K562 (cell line): ENCODE results near the gene CD300LB. TPM values are rescaled to one million over a fixed set of nuclear protein-coding genes. Genes with fewer than 3 reads are reported as not detected.
A peak's percentile ranks its signal among the peaks of the same experiment; 100 is the strongest.

ENCODE experiments used
- ATAC-seq: fragments of 200-7000 bp; cut with Tn5 transposase; 3 replicates; pipeline ENCODE4 v1.9.1; 2020; ENCODE audit warnings: moderate library complexity
- BruUV-seq: library from RNA; stranded (reverse); fragments of 400-500 nt; replicated peaks from 2 replicates; lab custom pipeline; 2021; lab: Mats Ljungman, UMichigan
- CTCF ChIA-PET: fragments of 300-600 bp; formaldehyde crosslinking; extraction: SDS; loops from one replicate; lab custom pipeline; 2021; ENCODE audit warnings: low intra/inter-chr PET ratio; lab: Yijun Ruan, JAX
- POLR2A ChIA-PET: fragments of 300-600, 350-650 bp; sonication (Branson Sonifier 250); formaldehyde crosslinking; extraction: SDS; loops from one replicate; lab custom pipeline; 2021; ENCODE audit warnings: antibody characterized with exemption, inconsistent platforms; lab: Yijun Ruan, JAX
- DNase-seq, 4 experiments: peaks; one replicate each; pipeline versions ENCODE4 v3.0.0 to v3.0.0-alpha.2; 2011 to 2018; ENCODE audit warnings: low spot score in 3 of 4, mixed read lengths in 3 of 4; ENCODE audit errors: extremely low read depth in 1 of 4
- FAIRE-seq: peaks from 2 replicates; lab custom pipeline; 2011; peaks lifted over from hg19 to GRCh38; lab: Jason Lieb, UNC
- H2AFZ ChIP-seq: 2 replicates; pipeline ENCODE4 v1.6.0; 2011; ENCODE audit warnings: low read depth, low read length, control low read depth, inconsistent platforms
- H3K27ac ChIP-seq: fragments of 200-600 bp; 3 replicates; pipeline ENCODE4 v1.8.0; 2011; ENCODE audit warnings: low read depth, mild to moderate bottlenecking, control low read depth, inconsistent platforms, low read length, moderate library complexity, mixed read lengths; ENCODE audit errors: extremely low read depth
- H3K27me3 ChIP-seq, 2 experiments: fragments of 300-600 bp in 1 of 2; 2 replicates in 1 of 2; 3 replicates in 1 of 2; pipeline versions ENCODE4 v1.6.0 to v1.8.0; 2011; ENCODE audit warnings: inconsistent platforms in 2 of 2, low read length in 2 of 2, mild to moderate bottlenecking in 1 of 2, mixed read lengths in 1 of 2, moderate library complexity in 1 of 2; ENCODE audit not compliant: control insufficient read depth in 2 of 2, insufficient read depth in 2 of 2
- H3K36me3 ChIP-seq: fragments of 300-600 bp; 3 replicates; pipeline ENCODE4 v1.8.0; 2011; ENCODE audit warnings: mild to moderate bottlenecking, low read length, inconsistent platforms; ENCODE audit not compliant: control insufficient read depth, insufficient read depth
- H3K4me1 ChIP-seq, 2 experiments: fragments of 200-600 bp in 1 of 2; replicated peaks in 1 of 2; 2 replicates in 1 of 2; 3 replicates in 1 of 2; pipeline versions ENCODE4 v1.5.1 to v1.8.0; 2011; ENCODE audit warnings: inconsistent platforms in 2 of 2, low read length in 2 of 2, mild to moderate bottlenecking in 1 of 2, mixed read lengths in 1 of 2, moderate library complexity in 1 of 2; ENCODE audit not compliant: control insufficient read depth in 2 of 2, insufficient read depth in 2 of 2
- H3K4me2 ChIP-seq: 2 replicates; pipeline ENCODE4 v1.6.1; 2011; ENCODE audit warnings: low read length, control low read depth, inconsistent platforms, mixed read lengths; ENCODE audit not compliant: insufficient read depth
- H3K4me3 ChIP-seq: fragments of 200-600 bp; sonication (generic), shearing (Covaris generic); 2 replicates; pipeline ENCODE4 v1.5.1; 2016; ENCODE audit warnings: control low read depth, inconsistent platforms
- H3K79me2 ChIP-seq: fragments of 200-600 bp; 3 replicates; pipeline ENCODE4 v1.8.0; 2011; ENCODE audit warnings: low read length, inconsistent platforms; ENCODE audit not compliant: control insufficient read depth, insufficient read depth
- H3K9ac ChIP-seq, 2 experiments: 2 replicates each; pipeline versions ENCODE4 v1.6.0 to v1.6.1; 2011; ENCODE audit warnings: low read depth in 2 of 2, low read length in 2 of 2, control low read depth in 1 of 2, inconsistent platforms in 1 of 2, mild to moderate bottlenecking in 1 of 2, mixed read lengths in 1 of 2; ENCODE audit not compliant: insufficient read depth in 1 of 2
- H3K9me1 ChIP-seq: one replicate; pipeline ENCODE4 v1.6.0; 2011; ENCODE audit warnings: inconsistent platforms, mild to moderate bottlenecking, low read length, moderate library complexity; ENCODE audit not compliant: control insufficient read depth, insufficient read depth
- H3K9me3 ChIP-seq: replicated peaks from 2 replicates; pipeline ENCODE4 v1.5.1; 2011; ENCODE audit warnings: low read depth, low read length, inconsistent platforms; ENCODE audit not compliant: control insufficient read depth, insufficient read depth
- H4K20me1 ChIP-seq: replicated peaks from 2 replicates; pipeline ENCODE4 v1.6.1; 2011; ENCODE audit warnings: low read length, inconsistent platforms, mixed read lengths; ENCODE audit not compliant: control insufficient read depth, insufficient read depth
- GABPA ChIP-seq: fragments of 200-800 bp; sonication (Bioruptor generic); conservative IDR thresholded peaks from 2 replicates; pipeline ENCODE4 v1.6.1; 2016; ENCODE audit warnings: low read depth, missing genetic modification characterization, missing compliant biosample characterization
- ILK ChIP-seq: fragments of 450-650 bp; IDR thresholded peaks from 2 replicates; pipeline ENCODE4 v1.6.1; 2016; ENCODE audit warnings: missing genetic modification characterization, low read depth, mild to moderate bottlenecking, missing compliant biosample characterization, moderate library complexity, borderline replicate concordance
- NR2C1 ChIP-seq, 2 experiments: fragments of 450-650 bp; IDR thresholded peaks; 2 replicates each; pipeline ENCODE4 v1.6.1; 2017; ENCODE audit warnings: mild to moderate bottlenecking in 2 of 2, antibody characterized with exemption in 1 of 2, inconsistent platforms in 1 of 2, missing compliant biosample characterization in 1 of 2, missing genetic modification characterization in 1 of 2
- NR2C2 ChIP-seq, 2 experiments: fragments of 200-800 bp in 1 of 2; sonication (Bioruptor generic) in 1 of 2; sonication (generic) in 1 of 2; formaldehyde crosslinking in 1 of 2; IDR thresholded peaks; 2 replicates each; pipeline versions ENCODE4 v1.6.1 to v1.8.0; 2016 to 2022; ENCODE audit warnings: mild to moderate bottlenecking in 1 of 2, missing compliant biosample characterization in 1 of 2, missing genetic modification characterization in 1 of 2, missing genetic modification reagents in 1 of 2
- RBM25 ChIP-seq: fragments of 200-400 bp; formaldehyde crosslinking; IDR thresholded peaks from 2 replicates; pipeline ENCODE4 v1.6.1; 2018; ENCODE audit warnings: low read length, low read depth, moderate library complexity; ENCODE audit not compliant: severe bottlenecking
- SPI1 ChIP-seq: IDR thresholded peaks from 2 replicates; pipeline ENCODE4 v1.6.1; 2011; ENCODE audit warnings: low read depth, low read length, control low read depth, borderline replicate concordance
- SRF ChIP-seq, 2 experiments: fragments of 250-450, 450-650 bp in 1 of 2; sonication (Bioruptor Pico) in 1 of 2; sonication (generic) in 1 of 2; formaldehyde crosslinking; IDR thresholded peaks; 2 replicates each; pipeline versions ENCODE4 v1.5.0 to v1.5.1; 2020 to 2022; ENCODE audit warnings: mild to moderate bottlenecking in 1 of 2, missing genetic modification reagents in 1 of 2
- ZBTB40 ChIP-seq, 2 experiments: fragments of 450-650 bp in 1 of 2; sonication (generic) in 1 of 2; formaldehyde crosslinking in 1 of 2; IDR thresholded peaks; 2 replicates each; pipeline versions ENCODE4 v1.7.1 to v1.9.0; 2016 to 2022; ENCODE audit warnings: inconsistent platforms in 1 of 2, mild to moderate bottlenecking in 1 of 2, missing genetic modification reagents in 1 of 2
- WGBS: fragments of 100-300 bp; shearing (Covaris generic); methylation state at CpG from one replicate; pipeline ENCODE4 v1.1.6; 2016; ENCODE audit warnings: low coverage, mixed read lengths; ENCODE audit not compliant: insufficient coverage; ENCODE audit errors: missing lambda C conversion rate; 5-methylcytosine and 5-hydroxymethylcytosine counted together
- in situ Hi-C: fragments of 300-500 bp; cut with MboI; formaldehyde crosslinking; loops from 4 replicates; pipeline ENCODE4 v1.15.0; 2018; ENCODE audit warnings: inconsistent platforms, mixed read lengths
- intact Hi-C: fragments of 100-400 bp; cut with micrococcal nuclease; formaldehyde crosslinking; loops from 2 replicates; pipeline ENCODE4 v1.14.2; 2022
- polyA plus RNA-seq, 8 experiments: library from polyadenylated mRNA; depleted of rRNA in 4 of 8; stranded (reverse) in 5 of 8; unstranded in 3 of 8; fragments of >200 nt; fragmentation: Nextera tagmentation in 2 of 8; fragmentation: Illumina TruSeq in 1 of 8; extraction: Ambion mirVana in 2 of 8; extraction: Trizol in 1 of 8; gene quantifications; 2 replicates each; pipeline versions ENCODE4 v1.2.1 to v1.2.3, GENCODE V29; 2011 to 2014; ENCODE audit warnings: inconsistent platforms in 1 of 8, missing spikeins in 1 of 8
- total RNA-seq, 7 experiments: library from RNA; depleted of rRNA in 6 of 7; stranded (reverse); fragments of >200 nt in 6 of 7; fragmentation: Illumina TruSeq in 2 of 7; extraction: Trizol in 2 of 7; gene quantifications; 2 replicates each; pipeline versions ENCODE4 v1.2.1 to v1.2.3, GENCODE V29; 2011 to 2021; ENCODE audit warnings: low replicate concordance in 1 of 7

Gene CD300LB
- total and polyA plus RNA-seq, 9 of the 15 experiments (the other 6 are each of a cell fraction or from before 2014, with no cell fraction given): not detected

- no peak overlapping the region for H3K9ac ChIP-seq
- no peak for ATAC-seq
- H3K9me1 ChIP-seq: peaks cover 2% of the 10 kb centered on the region
- CTCF ChIA-PET: no interaction called here
- peaks cover 11 to 44% of the 10 kb centered on the region in 2 experiments; a peak in 4 of 5 replicates for H3K27me3 ChIP-seq
- H3K79me2 ChIP-seq: no peaks in the 10 kb centered on the region
- H2AFZ ChIP-seq: no peak overlapping the region
- H3K4me2 ChIP-seq: no peak overlapping the region
- no peak overlapping the region for H3K4me3 ChIP-seq
- intact Hi-C loops: no loop called here
- 6% methylated on average over 7 of the region's 7 CpGs for WGBS
- H3K4me1 ChIP-seq: no peaks in the 10 kb centered on the region
- BruUV-seq: no TSS peak
- no peak for DNase-seq
- POLR2A ChIA-PET: interaction anchor here (0.6 to 1.0 kb wide), 3 partner anchors 10 to 23 kb away, joined by 3 to 4 read pairs (median 3); no protein-coding TSS in a partner anchor
- TF ChIP-seq NR2C2 (CRISPR knock-in tag; IDR thresholded peaks at IDR 0.05) (no peak), NR2C2 (tag; IDR thresholded peaks at IDR 0.05) (peak; percentile 40; the same call in 1 of the 2 replicates), GABPA (peak; percentile 58), SPI1 (peak; percentile 42; the same call in 1 of the 2 replicates), RBM25 (no peak), ZBTB40 (IDR thresholded peaks at IDR 0.05) (peak; percentile 63; the same call in 1 of the 2 replicates), ZBTB40 (CRISPR knock-in tag; IDR thresholded peaks at IDR 0.05) (no peak), NR2C1 (IDR thresholded peaks at IDR 0.05) (no peak), NR2C1 (tag; IDR thresholded peaks at IDR 0.05) (peak; percentile 44; the same call in 1 of the 2 replicates), ILK (no peak), SRF (CRISPR knock-in tag; IDR thresholded peaks at IDR 0.05) (no peak)
- in situ Hi-C loops: no loop called here
- no peaks in the 10 kb centered on the region; the same call in 1 of the 2 replicates for H3K9me3 ChIP-seq
- no peak overlapping the region for H3K27ac ChIP-seq
- H3K36me3 ChIP-seq: no peaks in the 10 kb centered on the region
- FAIRE-seq: no peak
- 0 out of 2 replicates have a peak, but pooled peaks cover 3% of the 10 kb centered on the region for H4K20me1 ChIP-seq
Observed at GRCh38 chr17:74579900-74580299, 48.6 kb upstream of the CD300LB start.
